GM18861 (cell line): ENCODE measurements around the gene MRPS12.

Source experiments
- ATAC-seq: cut with Tn5 transposase; IDR thresholded peaks from one replicate; pipeline ENCODE4 v1.9.1; 2021; ENCODE audit not compliant: unreplicated experiment

The MRPS12 gene

DNA sequence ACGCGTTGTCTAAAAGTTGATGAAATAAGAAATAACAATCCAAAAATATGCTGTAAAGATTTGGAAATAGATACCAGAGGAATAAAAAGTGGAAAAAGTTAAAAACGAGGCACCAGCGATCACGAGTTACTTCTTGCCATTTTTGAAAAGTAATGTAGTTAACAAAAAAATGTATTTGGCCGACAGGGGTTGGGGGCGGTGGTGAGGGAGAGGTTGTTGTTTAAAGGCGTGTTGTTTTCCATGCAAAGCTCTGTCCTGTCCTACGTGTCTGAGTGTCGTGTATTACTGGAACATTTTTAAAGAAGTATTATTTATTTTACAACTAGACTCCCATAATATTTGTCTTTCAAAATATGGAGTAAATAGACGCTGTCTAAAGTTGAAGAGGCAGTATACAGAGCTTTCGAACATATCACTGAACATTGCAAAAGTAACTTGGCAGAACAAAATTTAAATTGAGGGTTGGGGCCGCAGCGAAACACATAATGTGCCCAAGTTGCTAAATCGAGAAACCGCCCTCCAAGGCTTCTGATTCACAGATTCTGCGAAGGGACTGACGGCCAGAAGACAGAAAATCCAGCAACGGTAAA, 44.0 kb downstream of the MRPS12 start:
- no peak for ATAC-seq

DNA sequence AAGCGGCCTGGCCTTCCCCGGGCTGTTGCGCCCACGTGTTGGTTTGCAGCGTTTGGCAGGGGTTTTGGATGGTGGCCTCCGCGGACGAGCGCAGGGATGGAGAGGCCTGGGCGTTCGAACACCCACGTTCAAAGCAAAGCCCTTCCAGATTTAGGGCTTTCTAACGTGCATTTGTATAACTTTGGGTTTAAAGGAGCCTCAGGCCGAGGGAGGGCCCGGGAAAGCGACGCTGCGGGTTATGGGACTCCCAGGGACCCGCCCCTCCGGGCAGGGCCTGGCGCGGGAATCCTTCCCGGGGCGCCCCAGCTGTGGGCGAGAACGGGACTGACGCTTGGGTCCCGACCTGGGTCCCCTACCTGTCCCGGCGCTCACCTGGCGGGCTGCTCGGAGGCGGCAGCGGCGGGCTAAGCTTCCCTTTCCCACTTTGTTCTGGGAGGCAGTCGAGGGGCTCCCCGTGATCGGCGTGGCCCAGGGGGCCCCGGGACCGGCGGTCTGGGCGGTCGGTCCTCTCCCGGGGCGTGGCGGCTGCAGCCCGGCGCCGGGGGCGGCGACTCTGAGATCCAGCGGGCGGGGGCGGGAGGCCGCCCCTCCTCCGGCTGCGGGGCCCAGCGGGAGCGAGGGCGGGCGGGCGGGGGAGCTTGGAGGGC, 44.6 kb downstream of the MRPS12 start, which contains the start of gene FBXO17:
TSS of gene FBXO17 (minus strand) at position 529 of the 647 bp plus-strand sequence. CDS start 25,423 bp downstream, outside the sequence.
- ATAC-seq = no peak

DNA sequence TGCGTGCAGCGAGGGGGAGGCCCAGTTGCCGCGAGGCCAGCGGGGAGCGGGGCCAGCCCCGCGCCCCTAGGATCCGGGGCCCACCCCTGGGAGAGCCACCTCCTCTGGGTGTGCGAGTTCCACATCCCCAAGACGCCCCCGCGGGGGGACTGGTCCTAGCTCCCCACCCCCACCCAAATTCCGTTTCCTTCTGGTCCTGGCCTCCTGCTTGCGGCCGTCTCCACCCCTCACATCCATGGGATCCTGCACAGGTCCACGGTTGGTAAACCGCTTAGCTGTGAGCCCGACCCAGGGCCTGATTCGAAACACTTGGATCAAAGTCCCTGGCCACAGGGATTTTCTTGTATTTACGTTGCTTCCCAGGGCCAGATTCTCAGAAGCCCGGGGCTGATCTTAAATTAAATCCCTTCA, 45.1 kb downstream of the MRPS12 start:
- ATAC-seq = no peak

DNA sequence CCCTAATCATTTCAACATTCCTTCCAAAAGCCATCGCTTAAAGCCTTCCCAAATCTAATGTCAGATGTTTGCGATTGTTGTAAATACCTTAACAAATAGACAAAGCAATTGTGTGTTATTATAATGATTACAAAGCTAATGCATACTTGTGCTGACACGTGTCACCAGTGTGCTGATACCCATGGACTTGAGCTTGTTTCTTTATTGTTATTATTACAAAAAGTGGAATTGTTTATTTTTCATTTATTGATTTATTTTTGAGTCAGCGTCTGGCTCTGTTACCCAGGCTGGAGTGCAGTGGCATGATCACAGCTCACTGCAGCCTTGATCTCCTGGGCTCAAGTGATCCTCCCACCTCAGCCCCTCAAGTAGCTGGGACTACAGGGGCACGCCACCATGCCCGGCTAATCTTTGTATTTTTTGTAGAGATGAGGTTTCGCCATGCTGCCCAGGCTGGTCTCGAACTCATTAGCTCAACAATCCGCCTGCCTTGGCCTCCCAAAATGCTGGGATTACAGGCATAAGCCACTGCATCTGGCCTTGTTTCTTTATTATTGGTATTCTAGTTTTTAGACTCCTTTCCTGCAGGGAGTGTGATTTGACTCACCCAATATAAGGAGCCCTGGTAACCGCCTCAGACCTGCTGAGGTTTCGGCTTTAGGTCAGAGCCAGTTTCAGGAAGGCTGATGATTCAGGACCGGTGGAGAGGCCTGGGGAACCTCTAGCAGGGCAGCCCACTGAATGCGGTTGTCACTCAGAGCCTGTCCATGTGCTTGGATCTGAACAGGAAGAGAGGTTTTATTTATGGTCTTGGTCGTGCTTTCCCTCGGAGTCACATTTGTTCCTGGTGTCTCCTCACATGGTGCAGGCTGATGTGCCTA, 46.9 kb downstream of the MRPS12 start:
- ATAC-seq = peak; percentile 61

DNA sequence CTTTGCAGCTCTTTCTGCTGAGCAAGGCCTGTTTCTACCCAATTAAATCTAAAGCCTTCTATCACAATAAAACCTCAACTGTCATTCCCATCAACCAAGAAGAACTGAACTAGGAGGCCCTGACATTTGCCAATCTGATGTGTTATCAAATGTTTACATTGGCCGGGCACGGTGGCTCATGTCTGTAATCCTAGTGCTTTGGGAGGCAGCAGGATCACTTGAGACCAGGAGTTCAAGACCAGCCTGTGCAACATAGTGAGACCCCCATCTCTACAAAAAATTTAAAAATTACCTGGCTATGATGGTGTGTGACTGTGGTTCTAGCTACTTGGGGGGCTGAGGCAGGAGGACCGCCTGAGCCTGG, 47.6 kb downstream of the MRPS12 start:
- no peak for ATAC-seq

DNA sequence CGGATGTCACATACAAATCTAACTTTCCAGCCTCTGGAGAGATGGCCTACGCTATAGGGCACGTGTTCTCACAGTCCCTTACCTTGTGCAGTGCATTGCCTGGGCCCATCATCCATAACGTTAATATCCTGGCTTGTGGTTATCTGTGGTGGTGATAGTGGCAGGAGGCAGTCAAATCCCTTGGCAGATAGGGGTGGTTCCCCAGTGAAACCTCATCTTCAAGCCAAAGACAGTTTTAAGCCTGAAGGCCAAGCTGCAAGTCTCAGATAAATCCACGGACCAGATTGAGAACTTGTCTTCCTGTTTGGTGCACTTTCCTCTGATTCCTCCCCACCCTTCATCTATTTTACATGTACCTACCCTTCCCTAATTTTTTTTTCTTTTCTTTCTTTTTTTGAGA, 49.1 kb downstream of the MRPS12 start:
- ATAC-seq = no peak

DNA sequence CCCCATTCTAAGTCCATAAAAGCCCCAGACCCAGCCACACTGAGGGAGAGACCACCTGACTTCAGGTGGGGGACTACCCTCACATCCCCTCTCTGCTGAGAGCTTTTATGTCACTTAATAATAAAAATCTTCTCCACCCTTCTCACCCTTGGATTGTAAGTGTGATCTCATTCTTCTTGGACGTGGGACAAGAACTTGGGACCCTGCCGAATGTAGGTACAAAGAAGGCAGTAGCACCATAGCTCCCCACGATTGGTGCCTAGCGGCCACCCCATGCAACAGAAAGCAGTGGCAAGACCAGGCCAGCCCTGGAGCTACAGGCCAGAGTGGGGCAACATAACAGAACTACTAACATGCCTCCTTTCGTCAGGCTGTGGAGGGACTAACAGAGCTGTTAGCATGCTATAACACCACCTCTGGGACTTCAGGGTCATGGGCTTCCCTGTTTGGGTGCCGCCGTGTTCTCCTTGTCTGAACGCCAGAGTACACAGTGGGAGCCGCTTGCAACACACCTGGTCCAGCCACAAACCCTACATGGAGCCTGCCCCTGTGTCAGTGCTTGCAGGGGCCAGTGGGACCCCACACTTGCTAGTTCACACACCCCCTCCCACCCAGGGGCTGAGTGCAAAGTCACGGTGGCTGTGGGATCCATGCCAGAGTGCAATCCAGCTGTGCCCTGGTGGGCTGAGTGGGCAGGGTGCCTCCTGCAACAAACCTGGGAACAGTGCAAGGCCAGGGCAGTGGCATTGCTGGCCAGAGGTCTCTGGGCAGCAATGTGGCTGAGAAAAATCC, 50.0 kb downstream of the MRPS12 start:
- ATAC-seq = no peak
